HG02884 (cell line): Measurements from ENCODE around the gene HOXA13.

Experiments used
- ATAC-seq: cut with Tn5 transposase; IDR thresholded peaks from one replicate; pipeline ENCODE4 v1.9.1; 2021; ENCODE audit warnings: mild to moderate bottlenecking, moderate library complexity; ENCODE audit not compliant: unreplicated experiment

HOXA13 gene

GRCh38 chr7:27182861-27183681, 16.8 kb downstream of the HOXA13 start:
- ATAC-seq, result no peak

- no peak for ATAC-seq
Observed at GRCh38 chr7:27182285-27182841, 17.5 kb downstream of the HOXA13 start.

GRCh38 chr7:27181795-27182275, 18.1 kb downstream of the HOXA13 start:
- no peak for ATAC-seq

DNA sequence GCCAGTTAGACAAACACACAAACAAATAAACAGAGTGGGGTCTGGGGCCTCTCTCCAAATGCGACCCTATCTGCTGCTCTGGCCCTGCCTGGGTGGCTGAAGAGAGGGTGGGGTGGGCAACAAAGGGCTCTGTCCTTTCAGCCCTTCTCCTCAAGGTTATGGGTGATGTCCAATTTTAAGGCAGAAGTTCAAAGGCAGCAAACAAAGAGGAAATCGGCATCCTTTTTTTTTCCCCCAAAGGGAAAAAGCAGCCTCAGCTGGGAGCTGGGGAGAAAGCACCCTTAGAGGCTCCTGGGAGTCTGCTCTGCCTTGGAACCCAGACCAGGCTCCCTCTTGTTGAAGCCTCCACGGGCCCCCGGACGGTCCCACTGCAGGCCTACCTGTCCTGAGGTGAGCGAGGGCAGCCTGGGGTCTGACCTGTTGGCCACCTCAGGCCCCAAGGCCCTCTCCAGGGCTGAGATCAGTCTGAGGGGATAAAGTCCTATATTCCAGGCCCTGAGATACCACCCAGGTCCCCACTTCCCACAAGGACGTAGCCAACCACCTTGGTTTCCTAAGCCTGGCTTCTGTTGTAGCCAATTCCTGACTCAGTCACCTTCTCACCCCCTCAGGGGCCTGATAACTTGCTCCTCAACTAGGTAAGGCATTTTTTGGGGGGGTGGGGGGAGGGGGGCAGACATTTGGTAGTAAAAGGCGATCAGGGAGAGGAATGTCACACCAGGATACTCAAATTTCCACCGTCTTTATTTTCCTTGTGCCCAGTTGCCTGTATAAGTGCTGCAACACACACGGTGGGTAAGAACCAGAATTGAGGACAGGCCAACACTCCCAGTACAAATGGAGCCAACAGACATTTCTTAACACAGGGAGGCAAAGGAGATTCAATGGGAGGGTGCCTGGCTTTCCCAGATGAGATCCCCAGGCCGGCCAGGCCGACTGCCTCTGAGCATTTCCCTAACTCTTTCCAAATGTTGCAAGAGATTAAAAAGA, 19.2 kb downstream of the HOXA13 start:
- ATAC-seq, result no peak

GRCh38 chr7:27179503-27180430, 20.1 kb downstream of the HOXA13 start:
- no peak for ATAC-seq

DNA sequence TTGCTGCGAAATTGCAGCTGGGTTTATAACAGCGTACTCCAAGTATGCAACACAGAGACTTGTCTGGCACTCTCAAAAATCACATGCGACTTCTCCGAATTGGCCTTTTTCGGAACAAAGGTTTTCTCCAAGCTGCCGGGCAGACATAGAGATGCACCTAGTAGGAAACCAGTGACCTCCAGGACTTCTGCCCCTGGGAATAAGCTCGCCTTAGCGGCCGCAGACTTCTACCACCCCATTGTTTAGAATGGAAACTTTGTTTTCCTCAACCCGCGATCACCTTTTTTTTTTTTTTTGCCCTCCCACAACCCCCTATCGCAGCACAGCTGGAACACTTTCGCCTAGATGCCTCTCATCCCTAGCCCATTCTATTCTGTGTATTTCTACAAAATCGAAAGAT, 20.9 kb downstream of the HOXA13 start:
- no peak for ATAC-seq

- no peak for ATAC-seq
Observed at GRCh38 chr7:27178366-27178765, 21.5 kb downstream of the HOXA13 start.

DNA sequence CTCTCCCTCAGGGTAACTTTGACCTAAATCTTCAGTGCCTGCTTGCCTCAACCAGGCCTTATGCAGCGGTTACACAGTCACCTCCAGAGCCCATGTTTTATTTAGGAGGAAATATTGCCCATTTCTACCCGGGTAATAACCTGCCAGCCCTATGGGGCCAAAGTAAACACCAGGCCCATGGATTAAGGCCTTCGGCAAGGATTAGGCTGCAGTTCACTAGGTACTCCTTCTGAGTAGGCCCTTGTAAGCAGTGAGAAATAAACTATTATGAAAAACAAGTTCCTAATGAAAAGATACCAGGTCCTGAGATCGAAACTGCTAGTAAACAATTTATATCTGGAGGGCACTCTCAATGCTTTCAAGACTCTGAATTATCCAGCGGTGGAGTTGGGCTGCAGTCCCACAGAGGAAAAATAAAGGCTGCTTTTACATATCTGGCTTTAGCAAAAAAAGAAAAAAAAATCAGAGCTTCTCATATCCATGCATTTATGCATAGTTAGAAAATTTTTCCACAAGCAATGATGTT, 22.0 kb downstream of the HOXA13 start:
- ATAC-seq, result no peak

DNA sequence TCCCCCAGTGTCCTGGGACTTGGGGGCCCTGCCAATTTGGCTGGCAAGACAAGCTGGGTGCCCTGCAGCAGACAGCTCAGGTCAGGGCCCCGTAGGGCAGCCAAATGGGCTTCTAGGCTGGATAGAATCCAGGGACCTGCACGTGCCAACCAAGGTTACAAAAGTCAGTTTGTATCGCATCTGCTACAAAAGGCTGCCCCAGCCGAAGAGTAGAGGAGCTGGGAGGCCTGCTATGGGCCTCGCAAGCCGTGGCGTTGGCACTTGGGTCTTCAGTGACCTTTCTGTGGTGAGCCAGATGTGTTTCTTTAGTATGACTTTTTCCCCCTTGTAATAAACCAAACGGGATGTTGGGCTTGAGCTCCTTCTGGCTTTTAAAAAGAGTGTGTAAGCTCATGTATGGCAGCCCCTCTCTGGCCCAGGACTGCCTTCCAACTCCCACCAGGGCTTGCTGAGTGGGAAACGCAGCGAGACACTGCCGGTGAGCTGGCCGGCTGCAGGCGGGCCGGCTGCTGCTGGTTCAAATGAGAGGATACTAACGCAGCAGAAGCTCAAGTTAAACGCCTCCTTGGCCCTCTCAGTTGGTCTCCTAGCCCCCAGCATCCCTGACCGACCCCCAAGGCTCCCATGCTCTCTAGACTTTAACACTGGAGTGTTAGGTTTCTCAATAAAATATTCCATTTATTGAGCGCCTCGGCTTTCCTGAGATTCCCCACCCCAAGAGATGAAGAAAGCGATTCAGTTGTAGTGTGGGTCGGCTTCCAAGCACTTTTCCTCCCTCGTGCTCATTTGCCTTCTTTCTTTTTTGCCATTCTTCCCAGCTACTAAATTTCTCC, 22.7 kb downstream of the HOXA13 start:
- no peak for ATAC-seq

DNA sequence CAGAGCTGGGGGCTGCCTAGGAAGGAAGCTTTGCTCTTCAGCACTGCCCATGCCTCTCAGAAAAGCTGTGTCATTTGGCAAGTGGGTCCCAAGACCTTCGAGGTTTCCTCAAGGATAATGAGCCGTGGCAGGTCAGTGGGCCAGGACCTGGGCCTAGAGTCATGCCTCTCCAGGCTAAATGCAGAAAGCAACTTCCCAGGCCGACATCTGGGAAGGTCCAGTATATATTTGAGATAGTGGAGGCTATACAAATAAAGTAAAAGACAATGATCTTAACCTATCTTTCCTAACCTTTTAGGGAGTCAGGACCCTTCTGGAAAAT, 23.4 kb downstream of the HOXA13 start:
- ATAC-seq, result no peak

GRCh38 chr7:27175626-27176523, 24.0 kb downstream of the HOXA13 start:
- no peak for ATAC-seq

DNA sequence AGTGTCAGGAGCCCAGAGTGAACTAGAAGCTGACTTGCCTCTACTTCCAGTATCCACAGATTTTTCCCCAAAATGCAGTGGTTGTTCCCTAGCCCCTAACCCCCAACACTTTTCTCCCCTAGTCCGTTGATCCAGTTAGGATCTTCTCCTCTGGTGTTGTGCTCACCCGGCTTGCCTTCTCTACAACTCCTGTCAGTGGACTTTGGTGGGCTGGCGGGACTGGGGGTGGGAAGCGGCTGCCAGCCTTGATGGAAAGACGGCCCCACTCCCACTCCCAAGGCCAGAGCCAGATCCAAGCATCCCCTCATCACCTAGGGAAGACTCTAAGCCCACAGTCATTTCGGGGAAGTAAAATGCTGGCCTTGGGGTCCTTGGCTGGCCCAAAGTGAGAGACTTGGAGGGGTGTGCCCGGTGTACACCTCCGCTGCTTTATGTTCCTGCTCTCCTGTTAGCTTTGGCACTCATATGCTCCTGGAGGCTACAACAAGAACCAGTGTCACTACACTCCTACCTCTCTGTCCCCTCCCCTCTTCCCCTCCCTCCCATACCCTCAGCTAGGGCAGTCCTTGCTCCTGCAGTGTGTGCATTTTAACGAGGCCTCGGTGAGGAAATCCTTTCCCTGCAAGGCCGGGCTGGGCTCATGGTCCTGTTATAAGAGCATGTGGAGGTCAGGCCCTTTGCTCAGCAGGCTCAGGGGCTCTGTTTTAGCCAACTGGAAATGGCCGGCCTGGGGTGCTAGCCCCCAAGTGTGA, 24.8 kb downstream of the HOXA13 start:
- ATAC-seq, result no peak

DNA sequence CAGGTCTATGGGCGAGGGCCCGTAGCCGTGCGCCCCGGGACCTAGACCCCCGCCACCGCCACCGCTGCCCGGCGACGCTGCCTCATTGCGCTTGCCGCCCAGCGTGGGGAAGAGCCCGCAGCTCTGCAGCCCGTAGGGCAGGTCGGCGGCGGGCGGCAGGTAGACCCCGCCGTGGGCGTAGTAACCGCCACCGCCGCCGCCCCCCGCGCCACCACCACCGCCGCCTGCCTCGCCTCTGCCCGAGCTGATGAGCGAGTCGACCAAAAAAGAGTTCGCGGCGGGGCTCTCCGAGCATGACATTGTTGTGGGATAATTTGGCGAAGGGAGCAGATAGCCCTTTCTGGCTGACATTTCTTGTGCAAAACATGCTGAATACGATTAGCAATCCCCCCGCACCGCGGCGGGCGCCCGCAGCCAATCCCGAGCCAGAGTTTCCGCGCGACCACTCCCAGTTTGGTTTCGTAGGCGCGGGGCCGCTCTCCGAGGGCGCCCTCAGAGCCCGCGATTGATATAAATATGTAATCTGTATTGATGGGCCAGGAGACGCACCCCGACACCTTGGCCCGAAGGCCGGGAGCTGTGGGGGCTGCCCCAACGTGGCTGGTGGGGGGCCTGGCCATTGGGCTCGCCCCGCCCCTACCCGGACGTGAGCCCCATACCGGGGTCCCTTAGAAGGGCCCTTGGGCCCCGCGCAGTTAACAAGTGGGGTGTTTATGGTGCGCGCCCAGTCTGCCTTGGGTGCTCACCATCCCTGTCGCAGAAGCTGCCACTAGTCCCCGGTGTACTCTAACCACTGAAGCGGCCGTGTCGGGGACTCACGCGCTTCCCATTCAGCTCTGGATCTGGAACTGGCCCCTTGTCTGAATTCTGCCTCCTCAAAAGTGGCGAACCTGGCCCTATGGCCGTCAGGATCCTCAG, 25.7 kb downstream of the HOXA13 start, which contains the start of gene HOXA10:
Gene HOXA10, minus strand, starts transcription at position 365 of the 918 bp plus-strand sequence. Its CDS starts 14 bp downstream, at position 351.
- no peak for ATAC-seq

GRCh38 chr7:27173511-27173955, 26.4 kb downstream of the HOXA13 start:
- ATAC-seq, result no peak

GRCh38 chr7:27172823-27173510, 26.9 kb downstream of the HOXA13 start:
- ATAC-seq, result no peak

GRCh38 chr7:27172315-27172774, 27.5 kb downstream of the HOXA13 start:
- no peak for ATAC-seq
